ENCODE results near the gene NKG7. TPM values are rescaled to one million over a fixed set of nuclear protein-coding genes. Genes with fewer than 3 reads are reported as not detected.

Gene NKG7
- polyA plus RNA-seq, 1 donor (not counting 4 experiments of a cell fraction or from before 2014, with no cell fraction given) = not detected

DNA sequence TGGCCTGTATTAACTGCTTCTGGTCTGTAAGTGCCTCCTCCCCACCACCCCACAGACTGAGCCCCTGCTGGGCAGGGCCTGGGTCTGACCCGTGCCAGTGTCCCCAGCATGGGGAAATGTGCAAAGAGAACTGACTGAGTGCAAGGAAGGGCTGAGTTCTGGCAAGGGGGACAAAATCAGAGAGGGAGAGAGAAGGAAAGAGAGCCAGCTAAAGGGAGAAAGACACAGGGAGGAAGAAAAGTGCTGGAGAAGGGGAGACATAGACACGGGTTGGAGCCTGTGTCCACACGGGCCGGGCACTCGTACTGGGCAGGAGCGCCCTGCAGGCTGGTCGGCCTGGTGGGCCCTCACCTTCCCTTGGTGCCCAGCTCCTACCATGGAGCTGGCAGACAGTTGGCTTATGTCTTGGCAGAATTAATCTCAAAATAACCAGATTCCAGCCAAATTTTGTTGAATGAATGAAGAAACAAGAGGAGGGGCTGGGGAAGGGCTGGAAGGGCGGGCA, 1.2 kb downstream of the NKG7 start:
- H3K27me3 ChIP-seq (ENCODE audit: control insufficient read depth, extremely low read depth, insufficient read depth, low read length) = no peaks in the 10 kb centered on the region
- H3K4me3 ChIP-seq (ENCODE audit: control insufficient read depth in 2 of 3, extremely low read depth in 1 of 3, insufficient read depth in 2 of 3, low read depth in 1 of 3, low read length in 3 of 3) = no peak overlapping the region
- no peak overlapping the region for H3K4me2 ChIP-seq (ENCODE audit: control insufficient read depth, extremely low read depth, insufficient read depth, low read depth, low read length)
- no peak for TF ChIP-seq CTCF (optimal IDR thresholded peaks at IDR 0.05 in 1 of 3, IDR thresholded peaks at IDR 0.05 in 1 of 3, conservative IDR thresholded peaks at IDR 0.05 in 1 of 3; ENCODE audit: extremely low read depth in 1 of 3, insufficient read depth in 2 of 3, low read length in 3 of 3)
- TF ChIP-seq EZH2 (IDR thresholded peaks at IDR 0.05; ENCODE audit: low read length) = no peak
- no peaks in the 10 kb centered on the region for H4K20me1 ChIP-seq (ENCODE audit: control insufficient read depth, extremely low read depth, insufficient read depth, low read length)
- H3K9ac ChIP-seq (ENCODE audit: control insufficient read depth, extremely low read depth, insufficient read depth, low read length) = no peak overlapping the region
- no peak for FAIRE-seq
- no peak overlapping the region for H2AFZ ChIP-seq (ENCODE audit: control insufficient read depth, low read length)
- no peaks in the 10 kb centered on the region for H3K9me3 ChIP-seq (ENCODE audit: control insufficient read depth, low read depth, low read length)
- H3K79me2 ChIP-seq (ENCODE audit: control insufficient read depth, insufficient read depth, low read length) = no peaks in the 10 kb centered on the region
- H3K9me1 ChIP-seq (ENCODE audit: control insufficient read depth, extremely low read depth, insufficient read depth, low read length) = no peaks in the 10 kb centered on the region
- no peak overlapping the region for H3K27ac ChIP-seq (ENCODE audit: control insufficient read depth, insufficient read depth, low read length)
- H3K4me1 ChIP-seq (ENCODE audit: control insufficient read depth, extremely low read depth, insufficient read depth, low read length) = no peaks in the 10 kb centered on the region
- dilution Hi-C loops (cut with MboI; ENCODE audit: extremely low pct_ligation_motif_present, low sequenced_read_pairs) = no loop called here
- no peak for DNase-seq (ENCODE audit: low read depth, low spot score)
- no peaks in the 10 kb centered on the region for H3K36me3 ChIP-seq (ENCODE audit: control insufficient read depth in 2 of 2, extremely low read depth in 1 of 2, insufficient read depth in 2 of 2, low read length in 2 of 2)

DNA sequence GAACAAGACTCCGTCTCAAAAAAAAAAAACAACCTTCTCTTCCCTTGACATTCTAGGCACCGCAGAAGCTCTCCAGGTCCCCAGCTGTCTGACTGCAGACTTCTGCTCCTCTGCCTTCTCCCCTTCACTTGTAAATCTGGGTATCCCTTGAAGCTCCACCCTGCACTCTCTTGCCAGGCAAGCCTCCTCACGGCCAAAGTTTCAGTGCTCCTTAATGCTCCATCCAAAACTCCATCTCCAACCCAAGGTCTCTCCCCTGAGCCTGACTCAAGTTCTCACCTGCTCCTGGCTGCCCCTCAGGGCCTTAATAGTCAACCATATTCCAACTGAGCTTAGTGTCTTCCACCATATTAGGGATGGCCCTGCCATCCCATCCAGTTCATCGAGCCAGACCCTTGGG, 2.2 kb downstream of the NKG7 start:
- H3K27ac ChIP-seq (ENCODE audit: control insufficient read depth, insufficient read depth, low read length) = no peak overlapping the region
- no peak overlapping the region for H3K9ac ChIP-seq (ENCODE audit: control insufficient read depth, extremely low read depth, insufficient read depth, low read length)
- DNase-seq (ENCODE audit: low read depth, low spot score) = no peak
- dilution Hi-C loops (cut with MboI; ENCODE audit: extremely low pct_ligation_motif_present, low sequenced_read_pairs) = no loop called here
- H3K4me2 ChIP-seq (ENCODE audit: control insufficient read depth, extremely low read depth, insufficient read depth, low read depth, low read length) = no peak overlapping the region
- peaks cover 6% of the 10 kb centered on the region for H3K79me2 ChIP-seq (ENCODE audit: control insufficient read depth, insufficient read depth, low read length)
- no peak for FAIRE-seq
- no peaks in the 10 kb centered on the region for H3K36me3 ChIP-seq (ENCODE audit: control insufficient read depth in 2 of 2, extremely low read depth in 1 of 2, insufficient read depth in 2 of 2, low read length in 2 of 2)
- H3K4me3 ChIP-seq (ENCODE audit: control insufficient read depth in 2 of 3, extremely low read depth in 1 of 3, insufficient read depth in 2 of 3, low read depth in 1 of 3, low read length in 3 of 3) = no peak overlapping the region
- H3K4me1 ChIP-seq (ENCODE audit: control insufficient read depth, extremely low read depth, insufficient read depth, low read length) = peaks cover 3% of the 10 kb centered on the region
- no peak overlapping the region for H2AFZ ChIP-seq (ENCODE audit: control insufficient read depth, low read length)
- H3K27me3 ChIP-seq (ENCODE audit: control insufficient read depth, extremely low read depth, insufficient read depth, low read length) = no peaks in the 10 kb centered on the region
- H3K9me1 ChIP-seq (ENCODE audit: control insufficient read depth, extremely low read depth, insufficient read depth, low read length) = no peaks in the 10 kb centered on the region
- H3K9me3 ChIP-seq (ENCODE audit: control insufficient read depth, low read depth, low read length) = no peaks in the 10 kb centered on the region
- no peaks in the 10 kb centered on the region for H4K20me1 ChIP-seq (ENCODE audit: control insufficient read depth, extremely low read depth, insufficient read depth, low read length)
- TF ChIP-seq EZH2 (IDR thresholded peaks at IDR 0.05; ENCODE audit: low read length) (no peak), CTCF (optimal IDR thresholded peaks at IDR 0.05 in 1 of 3, IDR thresholded peaks at IDR 0.05 in 1 of 3, conservative IDR thresholded peaks at IDR 0.05 in 1 of 3; ENCODE audit: extremely low read depth in 1 of 3, insufficient read depth in 2 of 3, low read length in 3 of 3) (no peak)
